HG03457 (cell line): ENCODE results near the gene AAGAB.
"Not testable (repeated sequence)": the region's sequence is repeated elsewhere in the genome, so short reads cannot be mapped to it uniquely, and the experiment has no call there.

Source experiments
- ATAC-seq: cut with Tn5 transposase; IDR thresholded peaks from one replicate; pipeline ENCODE4 v1.9.1; 2021; ENCODE audit warnings: moderate number of reproducible peaks; ENCODE audit not compliant: unreplicated experiment

AAGAB gene

DNA sequence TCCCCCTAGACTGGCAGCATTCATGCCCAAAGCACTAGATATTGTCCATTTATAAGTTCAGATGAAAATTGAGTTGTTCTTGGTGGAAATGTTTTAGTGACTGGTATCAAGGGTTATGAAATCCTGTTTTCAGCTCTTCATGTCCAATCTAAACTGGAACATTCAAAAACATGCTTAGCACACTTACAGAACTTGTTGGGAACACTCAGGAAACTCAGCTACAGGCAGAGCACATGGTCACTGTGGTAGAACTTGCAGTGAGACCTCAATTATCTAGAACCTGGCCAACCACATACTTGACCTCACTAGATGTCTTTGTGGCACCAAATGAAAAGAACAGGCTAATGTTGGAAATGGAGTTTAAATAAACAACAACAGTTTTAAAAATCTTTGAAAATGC, 100.2 kb downstream of the AAGAB start:
- no peak for ATAC-seq

DNA sequence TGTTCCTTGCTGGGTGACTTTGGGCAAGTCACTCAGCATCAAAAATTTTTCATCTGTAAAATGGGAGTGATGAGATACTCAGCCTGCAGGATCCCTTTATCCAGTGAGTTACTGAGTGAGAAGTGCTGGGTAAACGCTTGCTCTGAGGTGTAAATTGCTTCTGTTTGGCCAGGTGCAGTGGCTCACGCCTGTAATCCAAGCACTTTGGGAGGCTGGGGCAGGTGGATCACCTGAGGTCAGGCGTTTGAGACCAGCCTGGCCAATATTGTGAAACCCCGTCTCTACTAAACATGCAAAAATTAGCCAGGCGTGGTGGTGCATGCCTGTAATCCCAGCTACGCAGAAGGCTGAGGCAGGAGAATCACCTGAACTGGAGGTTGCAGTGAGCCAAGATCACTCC, 101.4 kb downstream of the AAGAB start:
- ATAC-seq = not testable (repeated sequence)

DNA sequence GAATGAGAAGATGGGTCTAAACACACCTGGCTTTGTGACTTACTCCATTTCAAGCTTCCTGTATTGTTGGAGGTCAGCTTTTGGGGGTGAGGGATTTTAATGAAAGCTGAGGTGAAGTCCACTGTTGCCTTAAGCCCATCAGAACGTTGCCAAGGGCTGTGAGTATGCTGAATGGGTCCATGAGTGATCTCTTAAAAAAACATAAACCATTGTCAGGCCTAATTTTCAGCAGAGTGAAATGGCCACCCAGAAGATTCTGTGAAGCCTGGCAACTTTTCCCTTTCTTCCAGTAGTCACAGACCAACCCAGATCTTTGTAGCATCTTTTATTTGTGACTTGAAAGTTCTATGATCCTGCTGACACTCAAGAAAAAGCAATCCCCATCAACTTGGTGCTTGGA, 102.0 kb downstream of the AAGAB start:
- no peak for ATAC-seq
